Measurements from ENCODE around the gene STXBP1.

Gene STXBP1

DNA sequence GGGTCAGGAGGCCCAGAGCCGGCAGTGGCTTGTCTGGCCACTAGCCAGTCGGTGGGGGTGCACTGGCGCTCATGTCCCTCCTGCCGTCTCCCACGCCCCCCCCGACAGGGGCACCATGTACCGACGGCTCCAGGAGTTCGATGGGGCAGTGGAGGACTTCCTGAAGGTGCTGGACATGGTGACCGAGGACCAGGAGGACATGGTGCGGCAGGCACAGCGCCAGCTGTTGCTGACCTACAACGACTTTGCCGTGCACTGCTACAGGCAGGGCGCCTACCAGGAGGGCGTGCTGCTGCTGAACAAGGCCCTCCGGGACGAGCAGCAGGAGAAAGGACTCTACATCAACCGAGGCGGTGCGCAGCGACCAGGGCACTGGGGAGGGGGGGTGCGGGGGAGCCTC lies 111.9 kb downstream of the STXBP1 start:
- H3K27me3 Mint-ChIP-seq (ENCODE audit: low read depth) = no peaks in the 10 kb centered on the region
- no peak overlapping the region for H3K4me3 Mint-ChIP-seq

DNA sequence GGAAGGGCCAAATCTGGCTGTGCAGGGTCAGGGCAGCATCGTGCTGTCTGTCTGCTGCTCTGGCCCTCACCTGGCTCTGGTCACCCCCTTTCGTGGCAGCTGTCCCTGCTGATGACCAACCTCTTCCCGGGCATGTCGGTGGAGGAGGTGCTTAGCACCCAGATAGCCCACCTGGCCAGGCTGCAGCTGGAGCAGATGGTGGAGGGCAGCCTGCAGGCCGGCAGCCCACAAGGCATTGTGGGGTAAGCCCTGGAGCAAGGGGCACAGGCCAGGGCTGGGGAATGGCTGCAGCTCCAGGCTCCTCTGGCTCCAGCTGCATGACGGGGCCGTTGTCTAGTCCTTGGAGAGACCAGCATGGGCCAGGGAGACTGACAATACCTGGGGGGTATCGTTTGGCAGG lies 114.8 kb downstream of the STXBP1 start:
- H3K4me1 Mint-ChIP-seq (ENCODE audit: low read depth) = no peaks in the 10 kb centered on the region
- no peaks in the 10 kb centered on the region for H3K27me3 Mint-ChIP-seq (ENCODE audit: low read depth)
- no peak overlapping the region for H3K4me3 Mint-ChIP-seq
- H3K9me3 Mint-ChIP-seq = no peaks in the 10 kb centered on the region
- no peaks in the 10 kb centered on the region for H3K36me3 Mint-ChIP-seq (ENCODE audit: low read depth)
- no peak overlapping the region for H3K27ac Mint-ChIP-seq

More for the DNA sequence above, 111.9 kb downstream of the STXBP1 start:
- Mint-ChIP-seq H3K27ac (no peak overlapping the region), H3K4me1 (ENCODE audit: low read depth) (peaks cover 6% of the 10 kb centered on the region), H3K36me3 (ENCODE audit: low read depth) (no peaks in the 10 kb centered on the region), H3K9me3 (no peaks in the 10 kb centered on the region)

DNA sequence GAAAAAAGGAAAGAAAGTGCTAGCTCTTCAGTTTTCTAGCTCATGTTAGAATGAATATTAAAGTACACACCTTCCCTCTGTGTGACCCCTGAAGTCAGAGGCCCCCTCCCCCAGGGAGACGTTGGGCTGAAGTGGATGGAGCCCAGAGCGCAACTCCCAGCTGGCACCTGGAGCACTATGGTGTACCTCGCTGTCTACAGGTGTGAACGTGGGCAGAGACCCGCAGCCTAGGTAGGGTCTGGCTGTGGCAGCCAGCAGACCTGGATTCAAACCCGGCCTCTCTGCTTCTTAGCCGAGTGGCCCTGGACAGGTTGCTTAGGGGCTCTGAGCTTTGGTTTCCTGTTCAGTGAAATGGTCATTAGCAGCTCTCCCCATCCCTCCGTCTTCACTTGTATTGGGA lies 116.7 kb downstream of the STXBP1 start:
- Mint-ChIP-seq H3K27ac (no peak overlapping the region), H3K4me1 (ENCODE audit: low read depth) (peaks cover 4% of the 10 kb centered on the region), H3K9me3 (no peaks in the 10 kb centered on the region), H3K36me3 (ENCODE audit: low read depth) (no peaks in the 10 kb centered on the region), H3K27me3 (ENCODE audit: low read depth) (no peaks in the 10 kb centered on the region), H3K4me3 (no peak overlapping the region)

DNA sequence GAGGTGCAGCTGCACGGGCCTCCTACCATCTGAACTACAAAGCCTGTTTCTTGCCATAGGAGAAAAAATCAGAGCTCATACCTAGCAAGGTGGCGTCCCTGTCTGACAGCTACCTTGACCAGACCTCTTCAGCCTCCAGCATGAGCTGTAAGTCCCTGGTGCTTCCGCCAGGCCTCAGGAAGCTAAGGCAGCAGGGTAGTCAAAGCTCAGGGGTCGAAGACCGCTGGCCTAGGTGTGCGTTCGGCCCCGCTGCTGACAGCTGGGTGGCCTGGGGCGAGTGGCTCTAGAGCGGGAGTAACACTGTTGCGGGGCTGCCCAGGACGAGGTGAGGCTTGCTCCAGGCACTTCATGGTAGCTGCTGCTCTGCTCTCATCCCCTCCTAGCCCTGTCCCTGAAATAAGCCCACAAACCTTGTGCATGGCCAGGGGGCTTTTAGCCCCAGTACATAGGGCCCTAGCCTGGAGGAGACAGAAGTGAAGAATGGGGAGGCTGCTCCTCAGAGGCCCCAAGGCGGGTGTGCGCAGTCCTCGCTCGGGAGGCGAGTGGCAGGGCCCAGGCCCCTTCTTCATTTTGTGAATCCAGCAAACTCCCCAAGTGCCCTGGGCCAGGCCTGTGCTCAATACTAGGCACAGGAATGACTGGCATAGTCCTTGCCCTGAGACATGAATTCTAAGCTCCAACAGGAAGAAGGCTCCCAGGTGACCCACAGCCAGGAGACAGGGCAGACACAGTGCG lies 117.6 kb downstream of the STXBP1 start:
- H3K9me3 Mint-ChIP-seq = no peaks in the 10 kb centered on the region
- H3K4me3 Mint-ChIP-seq = no peak overlapping the region
- no peak overlapping the region for H3K27ac Mint-ChIP-seq
- peaks cover 7% of the 10 kb centered on the region for H3K4me1 Mint-ChIP-seq (ENCODE audit: low read depth)
- no peaks in the 10 kb centered on the region for H3K36me3 Mint-ChIP-seq (ENCODE audit: low read depth)
- H3K27me3 Mint-ChIP-seq (ENCODE audit: low read depth) = no peaks in the 10 kb centered on the region

DNA sequence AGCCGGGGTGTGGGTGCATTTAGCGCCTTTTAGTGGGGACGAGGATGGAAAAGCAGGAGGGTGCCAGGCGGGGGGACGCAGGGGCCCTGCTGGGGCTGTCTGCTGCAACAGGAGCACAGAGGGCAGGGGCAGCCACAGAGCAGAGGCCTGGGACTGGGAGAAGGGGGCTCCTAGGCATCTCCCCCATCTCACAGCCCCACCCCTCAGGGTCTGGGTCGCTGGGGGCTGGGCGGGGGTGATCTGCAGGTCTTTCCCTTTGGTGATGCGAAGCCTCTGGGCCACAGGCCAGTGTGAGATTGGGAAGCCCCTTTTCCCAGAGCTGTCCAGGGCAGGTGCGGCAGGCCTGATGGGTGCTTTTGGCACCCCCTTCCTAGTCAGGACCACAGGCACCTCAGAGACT lies 118.2 kb downstream of the STXBP1 start:
- Mint-ChIP-seq H3K4me3 (no peak overlapping the region), H3K9me3 (no peaks in the 10 kb centered on the region), H3K36me3 (ENCODE audit: low read depth) (no peaks in the 10 kb centered on the region), H3K27ac (no peak overlapping the region), H3K4me1 (ENCODE audit: low read depth) (peaks cover 8% of the 10 kb centered on the region), H3K27me3 (ENCODE audit: low read depth) (no peaks in the 10 kb centered on the region)

DNA sequence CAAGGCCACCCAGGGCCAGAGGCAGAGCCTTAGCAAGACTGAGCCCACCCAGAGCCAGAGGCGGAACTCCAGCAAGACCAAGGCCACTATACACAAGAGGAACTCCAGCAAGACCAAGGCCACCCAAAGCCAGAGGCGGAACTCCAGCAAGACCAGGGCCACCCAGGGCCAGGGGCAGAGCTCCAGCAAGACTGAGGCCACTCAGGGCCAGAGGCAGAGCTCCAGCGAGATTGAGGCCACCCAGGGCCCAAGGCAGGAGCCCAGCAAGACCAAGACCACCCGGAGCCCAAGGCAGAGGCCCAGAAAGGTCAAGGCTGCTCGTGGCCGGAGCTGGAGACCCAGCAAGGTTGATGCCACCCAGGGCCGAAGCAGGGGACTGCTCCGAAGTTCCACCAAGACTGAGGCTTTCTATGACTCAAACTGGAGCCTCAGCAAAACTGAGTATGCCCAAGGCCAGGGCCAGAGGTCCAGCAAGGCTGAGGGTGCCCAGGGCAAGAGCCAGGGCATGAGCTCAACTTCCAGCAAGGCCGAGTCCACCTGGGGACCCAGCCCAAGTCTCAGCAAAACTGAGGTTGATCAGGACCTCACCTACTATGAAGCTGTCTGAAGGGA lies 118.8 kb downstream of the STXBP1 start:
- Mint-ChIP-seq H3K36me3 (ENCODE audit: low read depth) (no peaks in the 10 kb centered on the region), H3K27me3 (ENCODE audit: low read depth) (no peaks in the 10 kb centered on the region), H3K4me3 (no peak overlapping the region), H3K4me1 (ENCODE audit: low read depth) (peaks cover 9% of the 10 kb centered on the region), H3K9me3 (no peaks in the 10 kb centered on the region), H3K27ac (no peak overlapping the region)

DNA sequence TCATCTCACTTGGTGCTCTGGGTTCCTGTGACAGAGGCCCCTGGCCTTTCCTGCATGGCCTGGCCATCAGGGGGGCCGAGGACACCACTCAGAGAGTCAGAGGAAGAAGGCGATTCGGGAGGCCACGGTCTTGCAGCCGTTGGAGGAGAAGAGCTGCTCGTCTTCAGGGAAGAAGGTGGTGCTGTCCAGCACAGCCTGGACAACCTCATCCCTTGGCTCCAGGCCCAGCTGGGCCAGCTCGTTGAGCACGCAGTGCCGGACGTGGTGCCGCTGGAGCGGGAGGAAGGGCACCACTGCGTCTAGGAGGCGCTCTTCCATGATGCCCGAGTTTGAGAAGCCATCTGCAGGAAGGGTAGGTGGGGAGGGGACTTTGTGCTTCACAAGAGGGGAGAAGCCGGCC lies 119.9 kb downstream of the STXBP1 start:
- H3K36me3 Mint-ChIP-seq (ENCODE audit: low read depth) = peaks cover 2% of the 10 kb centered on the region
- peaks cover 9% of the 10 kb centered on the region for H3K4me1 Mint-ChIP-seq (ENCODE audit: low read depth)
- H3K27ac Mint-ChIP-seq = no peak overlapping the region
- no peak overlapping the region for H3K4me3 Mint-ChIP-seq
- H3K9me3 Mint-ChIP-seq = no peaks in the 10 kb centered on the region
- H3K27me3 Mint-ChIP-seq (ENCODE audit: low read depth) = no peaks in the 10 kb centered on the region

DNA sequence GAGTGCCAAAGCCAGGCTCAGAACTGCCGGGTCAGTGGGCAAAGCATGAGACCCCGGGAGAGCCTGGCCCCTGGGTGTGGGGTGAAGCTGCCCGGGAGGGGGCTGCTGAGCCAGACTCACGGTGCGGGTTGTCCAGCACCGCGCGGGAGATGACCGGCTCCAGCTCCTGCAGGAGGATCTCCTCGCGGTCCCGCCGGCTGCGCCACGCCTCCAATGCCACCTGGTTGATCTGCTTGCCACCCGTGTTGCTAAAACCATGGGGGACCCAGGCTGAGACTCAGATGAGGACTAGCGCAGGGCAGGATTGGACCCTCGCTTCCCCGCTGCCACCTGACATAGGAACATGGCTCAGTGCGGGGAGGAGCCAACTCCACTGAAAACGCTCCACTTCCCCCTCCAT lies 120.4 kb downstream of the STXBP1 start:
- H3K36me3 Mint-ChIP-seq (ENCODE audit: low read depth) = peaks cover 4% of the 10 kb centered on the region
- H3K9me3 Mint-ChIP-seq = no peaks in the 10 kb centered on the region
- peaks cover 9% of the 10 kb centered on the region for H3K4me1 Mint-ChIP-seq (ENCODE audit: low read depth)
- H3K27ac Mint-ChIP-seq = no peak overlapping the region
- no peaks in the 10 kb centered on the region for H3K27me3 Mint-ChIP-seq (ENCODE audit: low read depth)
- no peak overlapping the region for H3K4me3 Mint-ChIP-seq

DNA sequence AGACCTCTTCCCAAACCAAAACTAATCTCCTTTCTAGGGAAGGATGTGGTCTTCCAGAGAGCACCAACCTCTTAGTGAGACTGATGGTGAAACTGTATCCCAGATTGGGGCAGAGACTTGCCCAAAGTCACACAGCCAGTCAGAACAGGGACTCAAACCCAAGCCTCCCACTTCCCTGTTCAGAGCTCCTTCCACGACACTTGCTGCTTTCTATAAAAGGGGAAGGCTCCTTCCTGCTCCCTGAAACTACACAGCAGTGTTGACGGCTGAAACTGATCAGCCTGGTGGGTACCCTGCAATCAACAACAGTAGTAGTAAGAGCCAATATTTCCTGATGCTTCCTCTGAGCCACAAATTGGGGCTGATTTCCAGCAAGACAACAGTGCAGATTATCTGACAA lies 121.5 kb downstream of the STXBP1 start:
- H3K9me3 Mint-ChIP-seq = no peaks in the 10 kb centered on the region
- peaks cover 9% of the 10 kb centered on the region for H3K4me1 Mint-ChIP-seq (ENCODE audit: low read depth)
- peaks cover 11% of the 10 kb centered on the region for H3K36me3 Mint-ChIP-seq (ENCODE audit: low read depth)
- no peaks in the 10 kb centered on the region for H3K27me3 Mint-ChIP-seq (ENCODE audit: low read depth)
- H3K4me3 Mint-ChIP-seq = peak overlapping the region; percentile 21
- H3K27ac Mint-ChIP-seq = no peak overlapping the region

DNA sequence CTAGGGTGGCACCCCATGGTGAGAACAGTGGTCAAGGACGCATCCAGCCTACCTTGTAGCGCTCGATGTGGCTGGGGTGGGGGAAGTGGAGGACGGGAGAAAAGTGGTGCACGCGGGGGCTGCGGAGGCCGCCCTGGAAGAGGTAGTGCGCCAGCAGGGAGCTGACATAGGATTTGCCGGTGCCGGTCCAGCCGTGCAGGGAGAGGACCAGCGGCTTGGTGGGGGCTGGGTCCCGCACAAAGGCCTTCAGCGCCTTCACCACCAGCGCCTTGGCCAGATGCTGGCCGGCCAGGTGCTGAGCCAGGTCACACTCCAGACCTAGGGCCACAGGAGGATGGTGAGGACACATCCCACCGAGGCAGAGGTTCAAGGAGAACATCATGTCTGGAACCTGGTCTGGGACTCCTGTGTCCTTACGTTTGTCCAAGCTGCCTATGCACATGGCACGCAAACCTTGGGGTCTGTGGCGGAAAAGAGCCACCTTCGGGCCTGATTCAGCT lies 122.2 kb downstream of the STXBP1 start:
- peaks cover 9% of the 10 kb centered on the region for H3K4me1 Mint-ChIP-seq (ENCODE audit: low read depth)
- peaks cover 15% of the 10 kb centered on the region for H3K36me3 Mint-ChIP-seq (ENCODE audit: low read depth)
- peak overlapping the region; percentile 79 for H3K27ac Mint-ChIP-seq
- H3K9me3 Mint-ChIP-seq = no peaks in the 10 kb centered on the region
- no peaks in the 10 kb centered on the region for H3K27me3 Mint-ChIP-seq (ENCODE audit: low read depth)
- peak overlapping the region; percentile 72 for H3K4me3 Mint-ChIP-seq

DNA sequence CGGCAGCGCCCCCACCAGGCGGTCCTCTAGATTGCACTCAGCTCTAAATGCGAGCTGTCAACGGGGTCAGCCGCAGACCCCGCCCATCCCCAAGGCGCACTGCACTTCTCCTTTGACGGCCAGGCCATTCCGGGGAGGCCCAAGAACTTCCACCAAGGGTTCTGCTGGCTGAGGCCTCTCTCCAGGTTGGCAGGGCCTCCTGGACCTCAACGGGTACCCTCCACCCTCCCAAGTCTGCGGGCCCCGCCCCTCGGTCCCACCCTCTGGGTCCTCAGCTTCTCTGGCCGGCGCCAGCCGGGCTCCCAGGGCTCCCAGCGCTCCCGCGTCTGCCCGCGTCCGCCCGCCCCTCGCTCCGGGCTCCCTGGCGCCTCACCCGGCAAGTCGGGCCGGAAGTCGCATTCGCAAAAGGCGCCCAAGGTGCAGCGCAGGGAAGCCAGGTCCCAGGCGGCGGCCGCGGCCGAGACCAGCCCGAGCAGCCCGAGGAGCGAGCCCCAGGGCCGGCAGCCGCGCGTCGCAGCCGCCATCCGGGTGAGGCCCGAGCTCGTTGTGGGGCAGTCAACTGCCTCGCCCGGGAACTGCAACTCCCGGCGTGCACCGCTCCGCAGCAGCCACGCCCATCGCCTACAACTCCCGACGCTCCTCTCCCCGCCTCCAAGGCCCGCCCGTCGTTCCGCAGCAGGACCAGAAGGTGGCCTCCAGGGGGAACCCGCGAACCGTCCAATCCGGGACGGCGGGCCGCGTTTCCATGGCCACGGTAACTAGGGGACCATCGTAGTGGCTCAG lies 122.9 kb downstream of the STXBP1 start, which contains the start of gene TOR2A:
TOR2A (minus strand) TSS at position 548 of the 783 bp plus-strand sequence; CDS start at position 524, 24 bp downstream.
- peak within 1 kb of the TSS; percentile 91 for H3K4me3 Mint-ChIP-seq
- peaks cover 9% of the 10 kb centered on the region for H3K4me1 Mint-ChIP-seq (ENCODE audit: low read depth)
- peak within 1 kb of the TSS; percentile 92 for H3K27ac Mint-ChIP-seq
- no peaks in the 10 kb centered on the region for H3K9me3 Mint-ChIP-seq
- H3K36me3 Mint-ChIP-seq (ENCODE audit: low read depth) = peaks cover 17% of the 10 kb centered on the region
- no peaks in the 10 kb centered on the region for H3K27me3 Mint-ChIP-seq (ENCODE audit: low read depth)

DNA sequence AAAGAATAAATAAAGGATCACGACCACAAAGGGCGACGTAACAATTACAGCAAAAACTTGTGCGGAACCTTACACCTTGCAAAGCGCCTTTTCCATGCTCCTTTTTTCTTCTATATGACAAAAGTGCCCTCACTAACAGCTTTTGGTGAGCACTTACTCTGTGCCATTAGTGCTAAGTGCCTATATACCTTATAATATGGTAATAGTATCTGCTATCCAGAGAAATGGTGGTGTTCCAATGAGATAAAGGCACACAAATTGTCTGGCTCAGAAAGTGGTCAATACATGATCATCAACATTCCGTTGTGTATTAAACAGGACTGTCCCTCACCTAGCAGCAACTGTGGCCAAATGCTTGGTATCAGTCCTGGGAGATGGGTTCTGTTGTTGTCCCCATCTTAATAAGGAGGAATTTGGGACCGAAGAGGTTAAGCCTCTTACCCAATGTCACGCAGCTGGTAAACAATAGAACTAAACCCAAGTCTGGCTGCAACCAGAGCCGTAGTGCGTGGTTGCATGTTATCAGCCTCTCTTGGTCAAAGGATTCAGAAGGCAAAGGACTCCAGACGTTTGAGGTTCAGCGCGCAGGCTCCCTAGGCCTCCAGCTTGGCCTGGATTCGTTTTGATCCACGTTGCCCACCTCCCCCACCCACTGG lies 123.6 kb downstream of the STXBP1 start:
- Mint-ChIP-seq H3K36me3 (ENCODE audit: low read depth) (peaks cover 17% of the 10 kb centered on the region), H3K4me3 (peak overlapping the region; percentile 91), H3K27ac (peak overlapping the region; percentile 92), H3K4me1 (ENCODE audit: low read depth) (peaks cover 9% of the 10 kb centered on the region), H3K27me3 (ENCODE audit: low read depth) (no peaks in the 10 kb centered on the region), H3K9me3 (no peaks in the 10 kb centered on the region)

DNA sequence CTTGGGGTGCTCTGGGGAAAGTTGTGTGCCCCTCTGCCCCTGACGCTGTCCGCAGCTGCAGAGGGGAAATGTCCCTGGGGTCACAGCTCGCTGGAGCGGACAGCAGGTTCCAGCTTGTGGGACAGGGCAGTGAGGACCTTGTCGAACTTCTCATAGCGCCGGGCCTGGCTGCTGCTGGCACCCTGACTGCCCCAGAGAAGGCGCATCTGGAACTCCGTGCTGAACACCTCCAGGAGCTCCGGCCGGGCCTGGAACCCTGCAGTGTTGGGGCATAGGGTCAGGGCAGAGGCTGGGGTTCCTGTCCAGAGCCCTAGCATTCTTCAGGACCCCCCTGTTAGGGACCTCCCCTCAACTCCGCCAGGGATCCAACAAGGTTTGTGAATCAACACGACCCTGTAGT lies 126.6 kb downstream of the STXBP1 start:
- Mint-ChIP-seq H3K27ac (no peak overlapping the region), H3K27me3 (ENCODE audit: low read depth) (no peaks in the 10 kb centered on the region), H3K36me3 (ENCODE audit: low read depth) (peaks cover 27% of the 10 kb centered on the region), H3K4me1 (ENCODE audit: low read depth) (peaks cover 9% of the 10 kb centered on the region), H3K4me3 (no peak overlapping the region), H3K9me3 (no peaks in the 10 kb centered on the region)

DNA sequence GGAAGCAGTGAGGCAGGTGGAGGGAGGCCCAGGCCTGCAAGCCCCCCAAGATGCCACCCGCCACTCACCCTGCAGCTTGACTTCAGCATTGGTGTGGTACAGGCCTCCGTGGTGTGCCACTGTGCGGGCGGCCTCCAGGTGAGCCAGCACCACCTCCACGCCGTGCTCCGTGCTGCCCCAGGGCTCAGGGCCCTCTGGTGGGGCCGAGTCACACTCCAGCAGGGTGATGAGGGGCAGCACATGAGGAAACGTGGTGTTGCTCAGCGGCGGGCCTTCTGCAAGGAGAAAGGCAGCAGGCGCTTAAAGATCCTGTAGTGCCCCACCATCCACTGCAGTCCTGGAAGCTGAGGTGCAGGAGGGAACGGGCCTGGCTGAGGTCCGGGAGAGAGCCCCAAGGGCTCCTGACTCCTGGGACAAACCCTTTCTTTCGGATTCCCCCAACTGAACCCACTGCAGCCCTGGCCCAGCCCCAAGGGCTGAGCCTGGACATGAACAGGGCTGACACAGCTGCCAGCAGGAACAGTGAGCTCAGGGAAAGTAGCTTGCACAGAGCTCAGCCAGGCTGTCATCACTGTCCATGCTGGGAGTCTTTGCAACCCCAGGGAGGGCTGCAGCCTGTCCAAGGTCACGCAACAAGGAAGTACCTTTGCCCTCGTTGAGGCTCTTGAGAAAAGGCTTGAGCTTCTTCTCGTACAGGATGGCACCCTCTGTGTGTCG lies 127.7 kb downstream of the STXBP1 start:
- no peaks in the 10 kb centered on the region for H3K27me3 Mint-ChIP-seq (ENCODE audit: low read depth)
- H3K9me3 Mint-ChIP-seq = no peaks in the 10 kb centered on the region
- H3K36me3 Mint-ChIP-seq (ENCODE audit: low read depth) = peaks cover 29% of the 10 kb centered on the region

More for the DNA sequence above, 127.7 kb downstream of the STXBP1 start:
- H3K4me3 Mint-ChIP-seq = no peak overlapping the region
- no peak overlapping the region for H3K27ac Mint-ChIP-seq
- H3K4me1 Mint-ChIP-seq (ENCODE audit: low read depth) = peaks cover 4% of the 10 kb centered on the region
